ENCODE measurements around the gene FIGN. TPM values are rescaled to one million over a fixed set of nuclear protein-coding genes. Genes with fewer than 3 reads are reported as not detected.

FIGN gene
- total and polyA plus RNA-seq, 9 of the 15 experiments (the other 6 are each of a cell fraction or from before 2014, with no cell fraction given) = 0.02 TPM; not detected in 8

- ChIA-PET POLR2A (no interaction called here), CTCF (ENCODE audit: low intra/inter-chr PET ratio) (no interaction called here)
- no peak overlapping the region for H3K9ac ChIP-seq (ENCODE audit: insufficient read depth in 1 of 2, low read depth in 2 of 2, low read length in 2 of 2)
- no peak for FAIRE-seq
- no peaks in the 10 kb centered on the region for H4K20me1 ChIP-seq (replicated peaks; ENCODE audit: control insufficient read depth, insufficient read depth, low read length)
- H3K36me3 ChIP-seq (ENCODE audit: control insufficient read depth, insufficient read depth, low read length) = no peaks in the 10 kb centered on the region
- intact Hi-C loops (cut with micrococcal nuclease) (no loop called here), in situ Hi-C loops (cut with MboI) (no loop called here)
- H3K4me3 ChIP-seq = no peak overlapping the region
- H3K4me2 ChIP-seq (ENCODE audit: insufficient read depth, low read length) = no peak overlapping the region
- 3% methylated on average over 3 of the region's 3 CpGs for WGBS (ENCODE audit: insufficient coverage, low coverage, missing lambda C conversion rate)
- no peak for ATAC-seq
- H3K4me1 ChIP-seq (replicated peaks in 1 of 2; ENCODE audit: control insufficient read depth in 2 of 2, insufficient read depth in 2 of 2, low read length in 2 of 2) = no peaks in the 10 kb centered on the region
- no peak overlapping the region for H3K27ac ChIP-seq (ENCODE audit: extremely low read depth, low read depth, low read length)
- H3K9me1 ChIP-seq (ENCODE audit: control insufficient read depth, insufficient read depth, low read length) = no peaks in the 10 kb centered on the region
- H3K9me3 ChIP-seq (replicated peaks; ENCODE audit: control insufficient read depth, insufficient read depth, low read depth, low read length) = 0 out of 2 replicates have a peak, but pooled peaks cover 2% of the 10 kb centered on the region
- DNase-seq (ENCODE audit: extremely low read depth in 1 of 4, low spot score in 3 of 4) = no peak
- no peaks in the 10 kb centered on the region for H3K27me3 ChIP-seq (ENCODE audit: control insufficient read depth in 2 of 2, insufficient read depth in 2 of 2, low read length in 2 of 2)
- no peak overlapping the region for H2AFZ ChIP-seq (ENCODE audit: low read depth, low read length)
- TF ChIP-seq OTX1 (CRISPR knock-in tag; IDR thresholded peaks at IDR 0.05) = no peak
- TF ChIP-seq SOX6 (IDR thresholded peaks at IDR 0.05) = no peak
- no peak for TF ChIP-seq MCM3 (IDR thresholded peaks at IDR 0.05)
- no peak for TF ChIP-seq THRA (IDR thresholded peaks at IDR 0.05)
- TF ChIP-seq KLF6 (CRISPR knock-in tag; IDR thresholded peaks at IDR 0.05; ENCODE audit: borderline replicate concordance) = no peak
- no peak for TF ChIP-seq RAD51 (IDR thresholded peaks at IDR 0.05; ENCODE audit: borderline replicate concordance, low read depth)
- TF ChIP-seq MITF (IDR thresholded peaks at IDR 0.05) = no peak
- no peak for TF ChIP-seq FUS (optimal IDR thresholded peaks at IDR 0.05; ENCODE audit: low read depth, low read length)
- TF ChIP-seq ATF7 (IDR thresholded peaks at IDR 0.05) = no peak
- TF ChIP-seq ZNF639 (CRISPR knock-in tag; conservative IDR thresholded peaks at IDR 0.05 in 1 of 2, IDR thresholded peaks at IDR 0.05 in 1 of 2) = no peak
- TF ChIP-seq SP1 (CRISPR knock-in tag; IDR thresholded peaks at IDR 0.05) = no peak
- no peak for TF ChIP-seq TEAD2 (tag; IDR thresholded peaks at IDR 0.05)
- BruUV-seq (replicated peaks) = no TSS peak
- no peaks in the 10 kb centered on the region for H3K79me2 ChIP-seq (ENCODE audit: control insufficient read depth, insufficient read depth, low read length)
Observed at GRCh38 chr2:163600801-163601200, 135.0 kb downstream of the FIGN start.

Data from K562 (cell line).